Activated naive CD8-positive, alpha-beta T cell treated with anti-CD3 and anti-CD28 coated beads, Interleukin-2, amount 50 U/mL, for 16 hours (primary cell): ENCODE measurements around the gene NFKBIL1.

Experiments
- DNase-seq: peaks from one replicate; pipeline ENCODE4 v3.0.0-alpha.2; 2020; ENCODE audit warnings: low read depth, low spot score

The NFKBIL1 gene

DNA sequence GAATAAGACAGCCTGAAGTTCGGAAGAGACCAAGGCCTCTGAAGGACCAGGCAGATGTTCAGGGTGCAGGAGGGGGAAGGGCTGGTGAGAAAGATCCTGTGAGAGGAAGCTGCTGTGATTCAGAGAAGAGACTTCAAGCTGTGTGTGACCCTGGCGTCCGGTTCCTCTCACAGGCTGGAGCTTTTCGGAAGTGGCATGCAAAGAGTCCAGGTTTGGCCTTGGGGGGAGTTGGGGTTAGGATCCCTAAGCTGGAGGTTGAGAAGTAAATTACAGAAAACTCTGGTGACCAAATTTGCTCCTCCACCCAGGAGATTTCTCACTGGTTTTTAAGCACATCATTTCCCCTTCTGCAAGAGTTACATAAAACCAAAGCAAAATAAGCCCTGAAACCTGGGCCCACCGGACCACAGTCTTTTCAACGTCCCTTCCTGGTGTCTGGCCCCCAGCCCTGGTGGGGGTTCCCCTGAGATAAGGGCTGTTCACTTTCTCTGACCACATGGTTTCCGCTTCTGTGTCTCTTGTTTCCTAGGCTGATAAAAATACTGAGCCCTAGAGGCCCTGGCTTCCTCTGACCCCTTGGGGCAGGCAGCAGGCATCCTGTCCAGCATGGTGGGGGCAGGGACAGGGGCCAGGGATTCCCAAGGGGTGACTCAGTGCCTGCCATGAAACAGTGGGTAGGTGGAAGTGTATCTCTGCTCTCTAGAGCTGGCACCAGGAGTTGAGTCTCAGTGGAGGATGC is 12.7 kb downstream of the NFKBIL1 start:
- DNase-seq: no peak

DNA sequence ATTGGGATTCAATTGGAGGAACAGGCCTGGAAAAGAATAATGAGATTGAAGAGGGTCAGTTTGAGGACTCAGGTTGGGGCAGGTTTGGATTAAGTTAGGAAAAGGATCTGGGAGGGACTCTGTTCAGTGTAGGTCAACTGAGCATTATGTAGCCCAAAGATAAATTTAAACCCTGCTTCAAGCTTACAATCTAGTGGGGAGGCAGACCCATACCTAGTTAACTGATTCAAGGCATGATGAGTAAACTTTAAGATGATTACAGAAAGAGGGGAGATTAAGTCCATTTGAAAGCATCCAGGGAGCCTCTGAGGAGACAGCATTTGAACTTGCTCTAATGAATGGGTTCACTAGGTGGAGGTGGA is 13.3 kb downstream of the NFKBIL1 start:
- no peak for DNase-seq

GRCh38 chr6:31567531-31568370 is 20.3 kb downstream of the NFKBIL1 start:
- no peak for DNase-seq

DNA sequence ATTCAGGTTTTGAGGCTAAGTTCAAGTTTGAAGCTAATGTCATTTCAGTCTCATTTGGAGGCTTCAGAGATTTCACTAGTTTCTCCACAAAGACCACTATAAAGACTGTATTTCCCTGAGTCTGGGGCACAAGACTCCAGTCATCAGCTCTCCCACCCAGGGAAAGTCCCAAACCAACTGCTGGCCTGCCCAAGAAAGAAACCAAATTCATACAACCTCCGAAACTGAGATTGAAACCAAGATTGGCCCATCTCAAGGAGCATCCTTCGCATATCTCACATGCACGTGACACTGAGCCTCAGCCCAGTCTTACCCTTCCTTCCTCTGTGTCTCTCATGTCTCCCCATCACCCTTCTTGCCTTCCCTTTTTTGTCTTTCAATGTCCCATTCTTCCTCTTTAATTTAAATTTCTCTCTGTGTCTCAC is 21.1 kb downstream of the NFKBIL1 start:
- DNase-seq: peak; percentile 63

GRCh38 chr6:31569861-31570536 is 22.6 kb downstream of the NFKBIL1 start:
- no peak for DNase-seq

DNA sequence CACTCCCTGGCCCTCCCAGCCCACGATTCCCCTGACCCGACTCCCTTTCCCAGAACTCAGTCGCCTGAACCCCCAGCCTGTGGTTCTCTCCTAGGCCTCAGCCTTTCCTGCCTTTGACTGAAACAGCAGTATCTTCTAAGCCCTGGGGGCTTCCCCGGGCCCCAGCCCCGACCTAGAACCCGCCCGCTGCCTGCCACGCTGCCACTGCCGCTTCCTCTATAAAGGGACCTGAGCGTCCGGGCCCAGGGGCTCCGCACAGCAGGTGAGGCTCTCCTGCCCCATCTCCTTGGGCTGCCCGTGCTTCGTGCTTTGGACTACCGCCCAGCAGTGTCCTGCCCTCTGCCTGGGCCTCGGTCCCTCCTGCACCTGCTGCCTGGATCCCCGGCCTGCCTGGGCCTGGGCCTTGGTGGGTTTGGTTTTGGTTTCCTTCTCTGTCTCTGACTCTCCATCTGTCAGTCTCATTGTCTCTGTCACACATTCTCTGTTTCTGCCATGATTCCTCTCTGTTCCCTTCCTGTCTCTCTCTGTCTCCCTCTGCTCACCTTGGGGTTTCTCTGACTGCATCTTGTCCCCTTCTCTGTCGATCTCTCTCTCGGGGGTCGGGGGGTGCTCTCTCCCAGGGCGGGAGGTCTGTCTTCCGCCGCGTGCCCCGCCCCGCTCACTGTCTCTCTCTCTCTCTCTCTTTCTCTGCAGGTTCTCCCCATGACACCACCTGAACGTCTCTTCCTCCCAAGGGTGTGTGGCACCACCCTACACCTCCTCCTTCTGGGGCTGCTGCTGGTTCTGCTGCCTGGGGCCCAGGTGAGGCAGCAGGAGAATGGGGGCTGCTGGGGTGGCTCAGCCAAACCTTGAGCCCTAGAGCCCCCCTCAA is 24.9 kb downstream of the NFKBIL1 start, which contains the start of gene LTA:
TSS of gene LTA (plus strand) at position 249 of the 871 bp plus-strand sequence. CDS start at position 703, 454 bp downstream.
- peak; percentile 50 for DNase-seq

DNA sequence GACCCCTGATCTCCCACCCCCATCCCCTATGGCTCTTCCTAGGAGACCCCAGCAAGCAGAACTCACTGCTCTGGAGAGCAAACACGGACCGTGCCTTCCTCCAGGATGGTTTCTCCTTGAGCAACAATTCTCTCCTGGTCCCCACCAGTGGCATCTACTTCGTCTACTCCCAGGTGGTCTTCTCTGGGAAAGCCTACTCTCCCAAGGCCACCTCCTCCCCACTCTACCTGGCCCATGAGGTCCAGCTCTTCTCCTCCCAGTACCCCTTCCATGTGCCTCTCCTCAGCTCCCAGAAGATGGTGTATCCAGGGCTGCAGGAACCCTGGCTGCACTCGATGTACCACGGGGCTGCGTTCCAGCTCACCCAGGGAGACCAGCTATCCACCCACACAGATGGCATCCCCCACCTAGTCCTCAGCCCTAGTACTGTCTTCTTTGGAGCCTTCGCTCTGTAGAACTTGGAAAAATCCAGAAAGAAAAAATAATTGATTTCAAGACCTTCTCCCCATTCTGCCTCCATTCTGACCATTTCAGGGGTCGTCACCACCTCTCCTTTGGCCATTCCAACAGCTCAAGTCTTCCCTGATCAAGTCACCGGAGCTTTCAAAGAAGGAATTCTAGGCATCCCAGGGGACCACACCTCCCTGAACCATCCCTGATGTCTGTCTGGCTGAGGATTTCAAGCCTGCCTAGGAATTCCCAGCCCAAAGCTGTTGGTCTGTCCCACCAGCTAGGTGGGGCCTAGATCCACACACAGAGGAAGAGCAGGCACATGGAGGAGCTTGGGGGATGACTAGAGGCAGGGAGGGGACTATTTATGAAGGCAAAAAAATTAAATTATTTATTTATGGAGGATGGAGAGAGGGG is 26.1 kb downstream of the NFKBIL1 start:
- no peak for DNase-seq

DNA sequence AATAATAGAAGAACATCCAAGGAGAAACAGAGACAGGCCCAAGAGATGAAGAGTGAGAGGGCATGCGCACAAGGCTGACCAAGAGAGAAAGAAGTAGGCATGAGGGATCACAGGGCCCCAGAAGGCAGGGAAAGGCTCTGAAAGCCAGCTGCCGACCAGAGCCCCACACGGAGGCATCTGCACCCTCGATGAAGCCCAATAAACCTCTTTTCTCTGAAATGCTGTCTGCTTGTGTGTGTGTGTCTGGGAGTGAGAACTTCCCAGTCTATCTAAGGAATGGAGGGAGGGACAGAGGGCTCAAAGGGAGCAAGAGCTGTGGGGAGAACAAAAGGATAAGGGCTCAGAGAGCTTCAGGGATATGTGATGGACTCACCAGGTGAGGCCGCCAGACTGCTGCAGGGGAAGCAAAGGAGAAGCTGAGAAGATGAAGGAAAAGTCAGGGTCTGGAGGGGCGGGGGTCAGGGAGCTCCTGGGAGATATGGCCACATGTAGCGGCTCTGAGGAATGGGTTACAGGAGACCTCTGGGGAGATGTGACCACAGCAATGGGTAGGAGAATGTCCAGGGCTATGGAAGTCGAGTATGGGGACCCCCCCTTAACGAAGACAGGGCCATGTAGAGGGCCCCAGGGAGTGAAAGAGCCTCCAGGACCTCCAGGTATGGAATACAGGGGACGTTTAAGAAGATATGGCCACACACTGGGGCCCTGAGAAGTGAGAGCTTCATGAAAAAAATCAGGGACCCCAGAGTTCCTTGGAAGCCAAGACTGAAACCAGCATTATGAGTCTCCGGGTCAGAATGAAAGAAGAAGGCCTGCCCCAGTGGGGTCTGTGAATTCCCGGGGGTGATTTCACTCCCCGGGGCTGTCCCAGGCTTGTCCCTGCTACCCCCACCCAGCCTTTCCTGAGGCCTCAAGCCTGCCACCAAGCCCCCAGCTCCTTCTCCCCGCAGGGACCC is 27.0 kb downstream of the NFKBIL1 start:
- DNase-seq: no peak

DNA sequence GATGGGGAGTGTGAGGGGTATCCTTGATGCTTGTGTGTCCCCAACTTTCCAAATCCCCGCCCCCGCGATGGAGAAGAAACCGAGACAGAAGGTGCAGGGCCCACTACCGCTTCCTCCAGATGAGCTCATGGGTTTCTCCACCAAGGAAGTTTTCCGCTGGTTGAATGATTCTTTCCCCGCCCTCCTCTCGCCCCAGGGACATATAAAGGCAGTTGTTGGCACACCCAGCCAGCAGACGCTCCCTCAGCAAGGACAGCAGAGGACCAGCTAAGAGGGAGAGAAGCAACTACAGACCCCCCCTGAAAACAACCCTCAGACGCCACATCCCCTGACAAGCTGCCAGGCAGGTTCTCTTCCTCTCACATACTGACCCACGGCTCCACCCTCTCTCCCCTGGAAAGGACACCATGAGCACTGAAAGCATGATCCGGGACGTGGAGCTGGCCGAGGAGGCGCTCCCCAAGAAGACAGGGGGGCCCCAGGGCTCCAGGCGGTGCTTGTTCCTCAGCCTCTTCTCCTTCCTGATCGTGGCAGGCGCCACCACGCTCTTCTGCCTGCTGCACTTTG is 28.0 kb downstream of the NFKBIL1 start, which contains the start of gene TNF:
TSS of gene TNF (plus strand) at position 231 of the 567 bp plus-strand sequence. CDS start at position 408, 177 bp downstream.
- no peak for DNase-seq

- DNase-seq: no peak
These were observed 28.7 kb downstream of the NFKBIL1 start for GRCh38 chr6:31575952-31576685.

DNA sequence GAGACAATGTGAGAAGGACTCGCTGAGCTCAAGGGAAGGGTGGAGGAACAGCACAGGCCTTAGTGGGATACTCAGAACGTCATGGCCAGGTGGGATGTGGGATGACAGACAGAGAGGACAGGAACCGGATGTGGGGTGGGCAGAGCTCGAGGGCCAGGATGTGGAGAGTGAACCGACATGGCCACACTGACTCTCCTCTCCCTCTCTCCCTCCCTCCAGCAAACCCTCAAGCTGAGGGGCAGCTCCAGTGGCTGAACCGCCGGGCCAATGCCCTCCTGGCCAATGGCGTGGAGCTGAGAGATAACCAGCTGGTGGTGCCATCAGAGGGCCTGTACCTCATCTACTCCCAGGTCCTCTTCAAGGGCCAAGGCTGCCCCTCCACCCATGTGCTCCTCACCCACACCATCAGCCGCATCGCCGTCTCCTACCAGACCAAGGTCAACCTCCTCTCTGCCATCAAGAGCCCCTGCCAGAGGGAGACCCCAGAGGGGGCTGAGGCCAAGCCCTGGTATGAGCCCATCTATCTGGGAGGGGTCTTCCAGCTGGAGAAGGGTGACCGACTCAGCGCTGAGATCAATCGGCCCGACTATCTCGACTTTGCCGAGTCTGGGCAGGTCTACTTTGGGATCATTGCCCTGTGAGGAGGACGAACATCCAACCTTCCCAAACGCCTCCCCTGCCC is 29.6 kb downstream of the NFKBIL1 start:
- DNase-seq: no peak

- DNase-seq: no peak
These were observed 30.2 kb downstream of the NFKBIL1 start for GRCh38 chr6:31577579-31577966.

- DNase-seq: no peak
These were observed 31.0 kb downstream of the NFKBIL1 start for GRCh38 chr6:31578184-31579118.

DNA sequence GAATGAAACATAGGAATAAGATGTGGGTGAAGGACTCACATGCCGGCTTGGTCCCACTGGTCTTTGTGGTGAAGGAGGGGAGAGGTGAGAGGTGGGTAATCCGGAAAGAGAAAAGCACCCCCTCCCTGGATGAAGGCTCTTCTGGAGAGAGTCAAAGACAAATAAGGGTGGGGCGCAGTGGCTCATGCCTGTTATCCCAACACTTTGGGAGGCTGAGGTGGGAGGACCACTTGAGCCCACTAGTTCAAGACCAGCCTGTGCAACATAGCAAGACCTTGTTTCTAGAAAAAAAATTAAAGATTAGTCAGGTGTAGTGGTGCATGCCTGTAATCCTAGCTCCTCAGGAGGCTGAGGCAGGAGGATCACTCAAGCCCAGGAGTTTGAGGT is 31.7 kb downstream of the NFKBIL1 start:
- no peak for DNase-seq

DNA sequence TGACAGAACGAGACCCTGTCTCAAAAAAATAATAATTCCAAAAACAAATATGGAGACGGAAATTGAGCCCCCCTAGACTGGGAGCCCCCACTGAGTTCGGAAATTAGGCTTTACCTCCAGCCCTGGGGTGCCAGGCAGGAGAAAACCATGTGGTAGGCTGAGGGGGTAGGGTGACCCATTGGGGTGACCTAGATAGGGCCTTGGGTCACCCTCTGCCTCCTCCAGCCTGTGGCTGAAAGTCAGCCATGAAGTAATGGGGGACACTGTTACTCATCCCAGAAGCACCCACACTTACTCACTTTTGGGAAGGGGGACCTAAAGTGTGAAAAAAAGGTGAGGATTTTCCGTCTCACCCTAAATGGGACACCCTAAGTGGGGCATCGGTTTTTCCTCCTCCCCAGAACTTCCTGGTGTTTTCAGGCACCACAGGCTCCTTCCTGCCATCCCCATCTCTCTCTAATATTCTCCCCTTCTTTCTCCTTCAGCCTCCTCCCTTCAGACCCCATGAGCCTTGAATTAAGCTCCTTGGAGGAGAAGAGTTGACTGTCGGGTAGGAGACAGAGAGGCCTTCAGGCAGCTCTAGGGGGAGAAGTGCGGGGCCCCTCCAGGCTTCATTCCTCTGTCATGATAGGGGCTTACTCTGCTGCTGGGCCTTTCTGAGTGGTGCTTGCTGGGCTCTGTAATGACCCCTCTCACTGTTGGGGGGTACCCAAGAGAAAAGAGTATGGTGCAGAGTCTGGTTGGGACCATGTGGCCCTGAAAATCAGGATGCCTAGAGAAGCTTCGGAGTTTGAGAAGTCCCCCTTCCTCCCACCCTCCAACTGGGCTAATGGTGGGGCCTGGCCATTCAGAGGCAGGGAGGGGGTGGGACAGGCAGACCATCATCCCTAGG is 32.4 kb downstream of the NFKBIL1 start:
- no peak for DNase-seq

- DNase-seq: no peak
These were observed 33.0 kb downstream of the NFKBIL1 start for GRCh38 chr6:31580438-31580740.
